Lower lobe of right lung (tissue), 2 donors: Measurements from ENCODE around the gene ZNF287. TPM values are rescaled to one million over a fixed set of nuclear protein-coding genes. Genes with fewer than 3 reads are reported as not detected.

ENCODE experiments used
- ATAC-seq, 2 donors: fragments of 200-7000 bp; cut with Tn5 transposase; one replicate each; pipeline ENCODE4 v1.9.1; 2020 to 2022; ENCODE audit warnings: mild to moderate bottlenecking in 2 of 2, moderate library complexity in 2 of 2
- DNase-seq: peaks from one replicate; pipeline ENCODE4 v3.0.0-alpha.2; 2020
- H3K27ac ChIP-seq: fragments of 200-600 bp; one replicate; pipeline ENCODE4 v1.8.0; 2022
- H3K27me3 ChIP-seq: fragments of 200-600 bp; one replicate; pipeline ENCODE4 v1.8.0; 2022; ENCODE audit warnings: low read depth
- H3K36me3 ChIP-seq: fragments of 200-600 bp; one replicate; pipeline ENCODE4 v1.8.0; 2022; ENCODE audit warnings: mild to moderate bottlenecking
- H3K4me1 ChIP-seq: fragments of 200-600 bp; one replicate; pipeline ENCODE4 v1.8.0; 2022
- H3K4me3 ChIP-seq: fragments of 200-600 bp; one replicate; pipeline ENCODE4 v1.8.0; 2022; ENCODE audit warnings: mild to moderate bottlenecking
- H3K9me3 ChIP-seq: fragments of 200-600 bp; one replicate; pipeline ENCODE4 v1.8.0; 2022
- intact Hi-C: fragments of 100-400 bp; cut with DNase I; formaldehyde crosslinking; loops from one replicate; pipeline ENCODE4 v1.11.0; 2022
- total RNA-seq: library from RNA; stranded (reverse); fragmentation: NEBNext Ultra II Directional; extraction: Animal tissue kit (Norgen Biotek cat#: 25700); gene quantifications from one replicate; pipeline ENCODE4 v1.2.1, GENCODE V29; 2021
- TF ChIP-seq, protein P1 (sequence below): fragments of 200-600 bp; IDR thresholded peaks from one replicate; pipeline ENCODE4 v1.8.0; 2022; ENCODE audit warnings: antibody characterized with exemption, mild to moderate bottlenecking
- donor health status: DM: no; HTN: yes; CAD: no; lungs with severe emphysema.

ZNF287 gene
- total RNA-seq, 1 donor from 2014 or later = 5.2 TPM

DNA sequence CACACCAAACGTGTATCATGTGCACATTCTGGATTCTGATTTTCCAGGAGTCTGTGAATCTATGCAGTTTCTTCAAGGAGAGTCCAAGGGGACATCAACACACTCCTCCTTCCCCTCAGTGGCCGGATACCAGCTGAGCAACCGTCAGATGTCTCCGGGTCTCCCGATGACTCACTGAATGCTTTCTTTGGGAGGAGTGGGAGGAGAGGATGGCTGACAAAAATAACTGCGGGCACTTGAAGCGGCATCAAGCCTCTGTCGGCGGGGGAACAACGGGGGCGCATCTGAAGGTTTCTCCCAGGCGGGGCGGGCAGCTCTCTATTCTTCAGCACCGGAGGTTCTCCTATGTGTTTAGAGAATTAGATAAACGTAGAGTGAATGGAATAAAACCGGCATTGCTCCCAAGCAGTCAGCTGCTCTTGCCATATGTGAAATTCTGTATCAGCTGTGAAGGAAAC is 52.4 kb downstream of the ZNF287 start:
- H3K4me1 ChIP-seq = peaks cover 28% of the 10 kb centered on the region
- H3K36me3 ChIP-seq = no peaks in the 10 kb centered on the region
- no peak overlapping the region for H3K4me3 ChIP-seq
- intact Hi-C loops = no loop called here
- DNase-seq (no peak), ATAC-seq (peak; percentile 33 to 37)
- TF ChIP-seq, protein P1, sequence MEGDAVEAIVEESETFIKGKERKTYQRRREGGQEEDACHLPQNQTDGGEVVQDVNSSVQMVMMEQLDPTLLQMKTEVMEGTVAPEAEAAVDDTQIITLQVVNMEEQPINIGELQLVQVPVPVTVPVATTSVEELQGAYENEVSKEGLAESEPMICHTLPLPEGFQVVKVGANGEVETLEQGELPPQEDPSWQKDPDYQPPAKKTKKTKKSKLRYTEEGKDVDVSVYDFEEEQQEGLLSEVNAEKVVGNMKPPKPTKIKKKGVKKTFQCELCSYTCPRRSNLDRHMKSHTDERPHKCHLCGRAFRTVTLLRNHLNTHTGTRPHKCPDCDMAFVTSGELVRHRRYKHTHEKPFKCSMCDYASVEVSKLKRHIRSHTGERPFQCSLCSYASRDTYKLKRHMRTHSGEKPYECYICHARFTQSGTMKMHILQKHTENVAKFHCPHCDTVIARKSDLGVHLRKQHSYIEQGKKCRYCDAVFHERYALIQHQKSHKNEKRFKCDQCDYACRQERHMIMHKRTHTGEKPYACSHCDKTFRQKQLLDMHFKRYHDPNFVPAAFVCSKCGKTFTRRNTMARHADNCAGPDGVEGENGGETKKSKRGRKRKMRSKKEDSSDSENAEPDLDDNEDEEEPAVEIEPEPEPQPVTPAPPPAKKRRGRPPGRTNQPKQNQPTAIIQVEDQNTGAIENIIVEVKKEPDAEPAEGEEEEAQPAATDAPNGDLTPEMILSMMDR = no peak
- H3K27ac ChIP-seq = no peak overlapping the region
- no peaks in the 10 kb centered on the region for H3K9me3 ChIP-seq
- no peaks in the 10 kb centered on the region for H3K27me3 ChIP-seq

DNA sequence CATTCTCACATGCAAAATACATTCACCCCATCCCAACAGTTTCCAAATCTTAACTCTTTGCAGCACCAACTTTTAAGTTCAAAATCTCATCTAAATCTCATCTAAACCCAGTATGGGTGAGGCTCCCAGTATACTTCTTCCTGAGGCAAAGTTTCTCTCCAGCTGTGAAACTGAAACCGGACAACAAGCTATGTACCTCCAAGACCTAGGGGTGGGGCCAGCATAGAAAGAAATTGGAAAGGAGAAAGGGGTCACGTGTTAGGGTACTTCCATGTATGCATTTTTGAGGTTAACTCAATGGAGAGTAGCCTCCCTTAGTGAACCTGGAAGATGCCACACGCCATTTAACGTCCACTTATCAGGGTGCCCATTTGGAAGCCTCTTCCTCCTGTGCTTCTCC is 53.1 kb downstream of the ZNF287 start:
- Histone ChIP-seq H3K4me1 (peaks cover 24% of the 10 kb centered on the region), H3K27me3 (no peaks in the 10 kb centered on the region), H3K27ac (no peak overlapping the region), H3K4me3 (no peak overlapping the region), H3K9me3 (no peaks in the 10 kb centered on the region), H3K36me3 (no peaks in the 10 kb centered on the region)
- TF ChIP-seq, protein P1 = no peak
- no peak for ATAC-seq
- DNase-seq = no peak
- intact Hi-C loops = no loop called here

DNA sequence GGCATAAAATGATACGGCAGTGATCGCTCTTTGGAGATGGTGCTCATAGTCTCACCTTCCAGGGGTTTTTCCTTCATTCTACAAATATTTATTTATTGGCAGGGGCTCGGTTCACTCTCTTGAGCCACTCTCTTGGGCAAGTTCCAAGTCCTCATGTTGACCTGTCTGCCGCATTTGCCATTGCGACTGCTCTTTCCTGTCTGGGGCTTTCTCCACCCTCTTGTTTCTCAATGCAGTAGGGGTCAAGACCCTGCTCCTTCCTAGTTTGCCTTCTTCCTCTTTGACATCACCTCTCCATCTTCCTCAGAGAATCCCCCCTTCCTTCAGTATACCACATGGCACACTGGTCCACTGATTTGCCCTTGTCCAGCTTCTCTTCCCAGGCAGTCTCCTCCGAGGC is 55.1 kb downstream of the ZNF287 start:
- peaks cover 20% of the 10 kb centered on the region for H3K4me1 ChIP-seq
- ATAC-seq = peak; percentile 23 to 35

DNA sequence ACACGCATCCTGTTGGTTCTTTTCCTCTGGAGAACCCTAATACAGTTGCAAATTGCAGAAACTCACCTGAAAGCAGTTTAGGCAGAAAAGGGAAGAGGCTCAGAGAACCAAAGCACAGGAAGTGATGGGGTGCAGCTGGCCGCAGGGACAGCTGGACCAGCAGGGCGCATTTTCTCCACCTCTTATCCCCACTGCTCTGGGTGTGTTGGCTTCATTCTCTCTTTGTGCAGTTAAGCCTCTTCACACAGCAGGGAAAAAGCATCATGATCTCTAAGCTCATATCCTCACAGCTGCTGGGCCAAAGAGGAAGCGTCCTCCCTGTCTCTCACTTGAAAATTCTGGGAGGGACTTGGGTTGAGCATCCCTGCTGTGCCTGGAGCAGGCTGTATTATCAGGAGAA is 57.0 kb downstream of the ZNF287 start:
- TF ChIP-seq, protein P1 = no peak
- intact Hi-C loops = no loop called here
- Histone ChIP-seq H3K27ac (no peak overlapping the region), H3K27me3 (no peaks in the 10 kb centered on the region), H3K4me3 (no peak overlapping the region), H3K4me1 (peaks cover 17% of the 10 kb centered on the region), H3K36me3 (no peaks in the 10 kb centered on the region), H3K9me3 (no peaks in the 10 kb centered on the region)
- DNase-seq (no peak), ATAC-seq (no peak)

More for the DNA sequence above, 55.1 kb downstream of the ZNF287 start:
- Histone ChIP-seq H3K9me3 (no peaks in the 10 kb centered on the region), H3K27ac (no peak overlapping the region), H3K36me3 (no peaks in the 10 kb centered on the region), H3K27me3 (no peaks in the 10 kb centered on the region), H3K4me3 (no peak overlapping the region)
- intact Hi-C loops = no loop called here
- DNase-seq = no peak
- TF ChIP-seq, protein P1 = no peak

DNA sequence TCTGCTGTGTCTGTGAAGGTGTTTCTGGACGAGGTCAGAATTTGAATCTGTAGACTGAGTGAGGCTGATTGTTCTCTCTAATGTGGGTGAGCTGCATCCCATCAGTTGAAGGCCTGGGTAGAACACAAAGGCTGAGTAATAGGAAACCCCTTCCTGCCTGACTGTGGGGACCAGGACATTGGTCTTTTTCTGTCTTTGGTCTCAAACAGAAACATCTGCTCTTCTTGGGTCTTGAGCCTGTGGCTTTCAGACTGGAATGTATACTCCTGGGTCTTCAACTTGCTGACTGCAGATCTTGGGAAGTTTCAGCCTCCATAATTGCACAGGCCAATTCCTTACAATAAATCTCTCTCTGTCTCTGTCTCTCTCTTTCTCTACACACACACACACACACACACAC is 57.4 kb downstream of the ZNF287 start:
- H3K27me3 ChIP-seq = no peaks in the 10 kb centered on the region
- H3K4me3 ChIP-seq = no peak overlapping the region
- DNase-seq (no peak), ATAC-seq (no peak)
- intact Hi-C loops = no loop called here
- H3K4me1 ChIP-seq = peaks cover 13% of the 10 kb centered on the region
- H3K9me3 ChIP-seq = no peaks in the 10 kb centered on the region
- TF ChIP-seq, protein P1 = no peak
- H3K27ac ChIP-seq = no peak overlapping the region
- H3K36me3 ChIP-seq = no peaks in the 10 kb centered on the region
